NCI-H2227 treated with DMSO at 0.1 percent for 48 hours (cell line): Measurements from ENCODE around the gene PPP1R12B.
"Not testable (repeated sequence)": the region's sequence is repeated elsewhere in the genome, so short reads cannot be mapped to it uniquely, and the experiment has no call there.

Source experiments
- DNase-seq: peaks from one replicate; lab custom pipeline; 2025; lab: John Stamatoyannopoulos, UW

Gene PPP1R12B

GRCh38 chr1:202630096-202630495 is 281.6 kb downstream of the PPP1R12B start:
- DNase-seq, result not testable (repeated sequence)

GRCh38 chr1:202630541-202630940 is 282.0 kb downstream of the PPP1R12B start:
- DNase-seq, result no peak

- DNase-seq, result no peak
Observed at GRCh38 chr1:202631076-202631923, 282.8 kb downstream of the PPP1R12B start.

- DNase-seq, result no peak
Observed at GRCh38 chr1:202632241-202632640, 283.7 kb downstream of the PPP1R12B start.

- not testable (repeated sequence) for DNase-seq
Observed at GRCh38 chr1:202636171-202636570, 287.7 kb downstream of the PPP1R12B start.

- not testable (repeated sequence) for DNase-seq
Observed at GRCh38 chr1:202637321-202638018, 289.0 kb downstream of the PPP1R12B start.

- DNase-seq, result no peak
Observed at GRCh38 chr1:202638019-202638700, 289.7 kb downstream of the PPP1R12B start.

- not testable (repeated sequence) for DNase-seq
Observed at GRCh38 chr1:202638701-202639305, 290.3 kb downstream of the PPP1R12B start.

GRCh38 chr1:202639500-202639899 is 291.0 kb downstream of the PPP1R12B start:
- no peak for DNase-seq

- DNase-seq, result no peak
Observed at GRCh38 chr1:202642212-202642611, 293.7 kb downstream of the PPP1R12B start.
